GM18507 (cell line): Measurements from ENCODE around the gene FGD2.

Experiments used
- DNase-seq: peaks from one replicate; pipeline ENCODE4 v3.0.0; 2011; ENCODE audit warnings: low read depth; ENCODE audit not compliant: insufficient read length; ENCODE audit errors: extremely low spot score
- FAIRE-seq: peaks from 2 replicates; lab custom pipeline; 2011; peaks lifted over from hg19 to GRCh38; lab: Jason Lieb, UNC

FGD2 gene

DNA sequence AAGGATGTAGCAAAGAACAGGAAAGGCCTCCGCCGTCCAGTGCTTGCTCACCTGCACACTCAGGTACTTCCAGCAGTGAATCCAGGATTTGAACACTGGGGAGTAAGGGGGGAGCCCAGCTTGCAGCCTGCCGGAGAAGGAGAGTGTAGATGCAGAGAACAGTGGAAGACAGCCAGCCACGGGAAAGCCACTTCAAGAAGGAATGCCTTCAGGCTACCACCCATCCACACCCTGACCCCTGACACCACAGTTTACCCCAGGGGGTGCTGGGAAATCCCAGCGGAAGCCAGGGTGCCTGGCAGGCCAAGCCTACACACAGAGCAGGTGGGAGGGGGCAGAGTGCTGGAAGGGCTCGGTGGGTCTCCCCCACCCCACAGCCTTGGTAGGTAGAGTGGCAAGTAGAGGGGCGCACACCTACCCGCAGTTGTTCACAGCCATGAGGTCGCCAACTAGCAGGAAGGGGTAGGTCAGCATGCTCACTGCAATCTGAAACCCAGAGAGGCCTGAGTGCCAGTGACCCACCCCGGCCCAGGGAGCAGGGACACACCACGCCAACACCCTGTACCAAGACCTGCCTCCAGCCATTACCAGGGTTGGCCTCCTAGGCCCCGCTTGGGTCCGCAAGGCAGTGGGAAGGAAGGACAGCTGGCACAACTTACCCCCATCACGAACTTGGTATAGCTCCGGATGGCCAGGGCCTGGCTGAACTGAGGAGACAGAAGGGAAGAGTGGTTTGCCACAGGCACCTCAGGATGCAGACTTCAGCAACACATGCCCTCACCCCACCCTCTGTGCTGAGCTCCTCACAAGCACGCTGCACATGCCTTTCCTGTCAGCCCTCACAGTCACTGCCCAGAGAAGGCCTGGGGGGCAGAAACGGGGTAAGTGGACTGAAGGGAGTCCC is 35.2 kb upstream of the FGD2 start:
- FAIRE-seq (no peak), DNase-seq (no peak)

DNA sequence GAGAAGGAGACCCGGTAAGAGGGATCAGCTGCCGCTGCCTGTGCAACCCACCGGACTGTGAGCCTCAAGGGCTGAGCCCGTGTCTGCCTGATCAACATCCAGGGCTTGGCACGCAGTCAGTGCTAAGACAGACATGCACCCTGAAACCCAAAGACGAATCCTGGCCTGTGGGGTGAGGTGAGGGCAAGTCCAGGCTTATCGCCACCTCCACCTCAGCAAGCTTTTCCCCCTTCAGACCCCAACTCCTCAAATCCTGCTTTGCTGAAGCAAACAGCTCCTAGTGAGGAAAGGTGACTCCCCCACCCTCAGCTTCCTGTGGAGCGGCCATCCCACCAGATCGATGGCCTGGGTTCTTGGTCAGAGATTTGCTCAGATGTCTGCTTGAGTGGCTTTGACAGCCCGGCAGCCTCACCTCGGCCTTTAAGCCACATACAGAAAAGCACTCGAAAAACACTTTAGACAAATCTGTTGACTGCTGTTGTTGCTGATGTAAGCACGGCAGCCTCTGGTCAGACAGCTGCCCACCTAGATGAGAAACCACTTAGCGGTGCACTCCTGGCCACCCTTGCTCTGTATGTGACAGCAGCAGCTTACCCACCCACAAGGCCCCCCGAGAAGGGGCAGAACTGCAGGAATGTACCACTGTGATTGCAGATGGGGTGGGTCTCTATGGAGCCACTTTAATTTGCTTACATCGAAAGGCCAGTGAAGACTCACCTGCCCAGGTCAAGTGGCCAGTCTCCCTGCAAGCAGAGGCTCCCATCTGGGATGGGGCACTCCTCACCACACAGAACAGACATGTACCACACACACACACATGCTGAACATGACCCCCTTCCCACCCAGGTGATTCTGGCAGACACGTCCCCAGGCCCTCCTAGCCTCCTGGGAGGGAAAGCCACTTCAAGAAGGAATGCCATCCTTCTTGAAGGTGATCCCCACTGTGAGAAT is 34.3 kb upstream of the FGD2 start:
- DNase-seq: no peak
- no peak for FAIRE-seq

DNA sequence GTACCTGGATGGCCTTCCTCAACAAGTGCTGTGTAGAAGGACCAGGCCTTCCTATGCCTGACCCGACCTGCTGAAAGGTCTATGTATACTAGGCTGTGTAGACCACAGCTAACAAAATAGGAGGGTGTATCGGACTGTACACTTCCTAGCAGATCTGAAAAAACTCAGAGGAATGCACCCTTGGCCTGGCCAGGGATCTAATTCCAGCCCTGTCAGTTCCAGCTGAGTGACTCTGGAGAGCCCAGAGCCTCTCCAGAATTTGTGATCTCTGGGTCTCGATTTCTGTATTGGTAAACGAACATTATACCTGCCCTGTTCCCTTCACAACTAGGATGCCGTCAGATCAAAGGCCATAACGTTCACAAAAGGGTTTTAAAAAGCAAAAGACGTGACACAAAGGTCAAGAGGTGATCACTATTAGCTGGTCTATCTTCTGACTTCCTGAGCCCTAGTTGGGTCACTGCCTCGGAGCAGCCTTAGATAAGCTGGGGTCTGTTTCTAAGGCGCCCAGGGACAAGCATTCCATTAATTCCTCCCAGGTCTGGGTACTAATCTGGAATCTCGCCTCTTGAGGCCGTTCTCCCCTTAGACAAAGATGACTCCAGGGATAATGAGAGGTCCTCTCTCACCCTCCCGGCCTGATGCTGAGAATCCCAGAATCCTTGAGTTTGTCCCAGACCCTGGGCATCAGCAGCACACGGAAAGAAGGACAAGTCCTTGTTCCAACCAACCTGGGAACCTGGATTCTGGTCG is 33.4 kb upstream of the FGD2 start:
- DNase-seq: no peak
- FAIRE-seq: no peak

DNA sequence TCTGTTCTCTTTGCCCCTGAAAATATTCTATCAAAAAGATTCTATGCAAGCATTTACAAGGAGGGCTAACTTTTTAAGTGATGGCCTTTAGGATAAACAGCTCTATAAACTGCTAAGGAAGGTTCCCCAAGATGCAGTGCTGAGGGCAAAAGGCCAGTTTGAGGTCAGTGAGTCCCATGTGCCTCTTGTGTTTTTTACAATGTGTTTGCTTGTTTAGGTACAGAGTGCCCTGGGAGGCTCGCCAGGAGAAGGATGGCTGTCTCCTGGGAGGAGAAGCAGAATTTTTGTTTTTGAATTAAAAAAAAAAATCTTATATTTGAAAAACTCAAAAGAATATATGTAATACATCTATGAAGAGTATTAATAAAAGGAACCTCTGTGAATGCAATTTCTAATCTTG is 32.3 kb upstream of the FGD2 start:
- DNase-seq (no peak), FAIRE-seq (no peak)

DNA sequence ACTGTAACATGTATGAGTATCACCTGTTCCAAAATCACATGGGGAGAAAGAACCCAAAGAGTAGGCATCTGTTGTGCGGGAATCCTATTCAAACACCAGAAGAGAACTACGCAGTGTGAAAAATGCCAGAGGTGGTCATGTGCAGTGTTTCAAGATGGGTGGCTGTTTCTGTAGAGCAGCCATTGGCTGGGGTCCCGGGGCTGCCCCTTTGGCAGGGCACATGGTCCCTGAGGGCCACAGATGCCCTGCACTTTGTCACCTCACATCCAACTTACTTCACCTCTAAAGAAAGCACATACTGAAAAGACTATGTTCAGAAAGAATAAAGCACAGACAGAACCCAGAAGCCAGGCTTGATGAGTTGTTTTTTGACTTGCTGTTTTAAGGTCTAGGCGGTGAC is 31.8 kb upstream of the FGD2 start:
- DNase-seq (no peak), FAIRE-seq (no peak)

DNA sequence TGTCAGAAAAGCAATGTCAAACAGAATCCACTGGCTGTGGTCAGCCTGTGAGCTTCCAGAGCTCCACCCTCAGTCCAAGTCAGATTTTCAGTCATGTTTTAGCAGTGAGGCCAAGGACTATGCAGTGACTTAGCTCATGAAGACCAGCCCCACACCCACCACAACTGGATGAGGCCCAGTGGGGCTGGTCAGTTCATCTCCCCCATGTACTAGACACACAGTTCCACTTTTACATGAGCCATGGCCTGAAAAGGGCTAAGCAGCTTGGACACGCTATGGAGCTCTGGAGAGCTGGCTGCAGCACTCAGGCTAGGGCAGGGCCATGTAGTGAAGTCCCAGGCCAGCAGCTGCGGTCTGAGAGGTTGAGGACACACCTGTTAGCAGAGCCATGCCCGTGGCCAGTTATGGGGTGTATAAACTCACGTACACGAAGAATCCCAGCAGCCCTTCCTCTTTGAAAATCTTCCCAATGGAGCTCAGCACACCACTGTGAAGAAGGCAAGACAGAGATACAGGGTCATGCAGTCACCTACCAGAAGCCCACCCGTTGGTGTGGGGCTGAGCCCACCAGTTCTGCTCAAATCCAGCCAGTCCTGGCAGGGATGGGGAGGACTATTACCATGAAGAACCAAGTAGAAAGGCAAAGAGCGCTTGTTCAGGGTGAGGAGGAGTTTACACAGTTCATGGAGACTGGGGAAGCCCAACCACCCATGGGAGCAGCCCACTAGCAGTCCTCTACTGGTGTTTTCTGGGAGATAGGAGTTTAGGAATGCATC is 30.0 kb upstream of the FGD2 start:
- FAIRE-seq: no peak
- no peak for DNase-seq

DNA sequence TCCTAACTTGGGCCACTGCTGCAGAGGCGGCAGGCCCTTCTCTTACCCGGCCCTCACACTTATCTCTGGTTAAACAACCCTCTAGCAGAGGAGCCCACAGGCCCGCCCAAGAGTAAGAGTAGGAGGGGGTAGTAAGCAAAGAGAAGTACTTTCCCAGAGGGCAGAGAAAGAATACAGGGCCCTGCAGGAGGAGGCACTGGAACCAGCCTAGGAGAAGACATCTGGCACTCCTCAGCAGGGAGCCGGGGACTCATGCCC is 29.5 kb upstream of the FGD2 start:
- FAIRE-seq: no peak
- DNase-seq: no peak

DNA sequence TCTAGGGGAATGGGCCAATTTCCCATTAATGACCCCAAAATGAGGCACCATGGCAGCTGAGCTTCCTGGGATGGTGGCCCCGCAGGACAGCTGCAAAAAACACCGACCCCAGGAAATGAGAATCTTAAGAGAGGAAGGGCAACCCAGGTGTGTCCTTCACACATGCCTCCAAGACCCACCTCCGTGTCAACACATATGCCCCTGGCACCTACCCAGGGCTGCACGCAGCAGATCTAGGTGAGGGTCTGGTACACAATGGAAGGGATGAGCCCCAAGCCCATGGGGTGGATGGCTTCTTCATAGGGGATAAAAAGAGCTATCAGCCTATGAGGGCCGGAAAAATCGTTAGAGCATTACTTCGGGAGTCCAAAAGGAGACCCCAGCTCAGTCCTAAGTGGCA is 28.9 kb upstream of the FGD2 start:
- no peak for FAIRE-seq
- no peak for DNase-seq

DNA sequence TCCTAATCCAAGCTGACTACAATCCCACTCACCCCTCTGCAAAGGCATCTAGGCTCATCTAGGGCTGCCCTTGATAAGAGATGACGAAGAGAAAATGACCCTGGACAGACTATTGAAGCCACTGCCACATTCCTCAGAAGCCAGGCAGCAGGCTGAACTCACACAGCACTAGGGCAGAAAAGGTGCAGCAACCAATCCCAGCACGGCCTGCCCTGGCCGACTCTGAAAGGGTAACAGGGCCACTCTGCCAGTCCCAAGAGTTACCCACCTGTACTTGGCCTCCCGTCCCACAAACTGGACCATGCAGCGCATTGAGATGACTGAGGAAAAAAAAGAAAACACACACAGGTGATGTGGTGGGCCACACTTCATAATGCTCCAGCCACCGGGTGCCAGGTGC is 28.5 kb upstream of the FGD2 start:
- no peak for FAIRE-seq
- no peak for DNase-seq

DNA sequence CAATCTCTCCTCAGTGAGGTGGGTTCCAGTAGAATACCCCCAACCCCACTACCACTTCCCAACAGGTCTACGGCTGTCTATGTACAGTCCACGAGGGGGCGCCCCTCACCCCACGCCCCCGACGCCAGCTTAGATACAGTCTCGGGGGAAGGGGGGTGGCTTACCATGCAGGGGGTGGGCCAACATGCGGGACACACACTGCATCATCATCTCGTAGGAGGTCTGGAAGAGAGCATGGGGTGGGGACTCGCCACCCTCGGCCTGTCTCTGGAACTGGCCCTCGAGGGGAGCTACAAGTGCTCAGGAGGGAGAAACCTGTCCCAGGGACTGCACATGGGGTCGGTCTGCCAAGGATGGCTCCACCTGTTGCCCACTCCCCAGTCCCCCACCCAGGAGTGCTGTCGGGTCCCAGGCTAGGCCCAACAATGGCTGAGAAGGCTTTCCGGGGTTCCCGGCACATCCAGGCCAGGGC is 27.9 kb upstream of the FGD2 start:
- DNase-seq (no peak), FAIRE-seq (no peak)

DNA sequence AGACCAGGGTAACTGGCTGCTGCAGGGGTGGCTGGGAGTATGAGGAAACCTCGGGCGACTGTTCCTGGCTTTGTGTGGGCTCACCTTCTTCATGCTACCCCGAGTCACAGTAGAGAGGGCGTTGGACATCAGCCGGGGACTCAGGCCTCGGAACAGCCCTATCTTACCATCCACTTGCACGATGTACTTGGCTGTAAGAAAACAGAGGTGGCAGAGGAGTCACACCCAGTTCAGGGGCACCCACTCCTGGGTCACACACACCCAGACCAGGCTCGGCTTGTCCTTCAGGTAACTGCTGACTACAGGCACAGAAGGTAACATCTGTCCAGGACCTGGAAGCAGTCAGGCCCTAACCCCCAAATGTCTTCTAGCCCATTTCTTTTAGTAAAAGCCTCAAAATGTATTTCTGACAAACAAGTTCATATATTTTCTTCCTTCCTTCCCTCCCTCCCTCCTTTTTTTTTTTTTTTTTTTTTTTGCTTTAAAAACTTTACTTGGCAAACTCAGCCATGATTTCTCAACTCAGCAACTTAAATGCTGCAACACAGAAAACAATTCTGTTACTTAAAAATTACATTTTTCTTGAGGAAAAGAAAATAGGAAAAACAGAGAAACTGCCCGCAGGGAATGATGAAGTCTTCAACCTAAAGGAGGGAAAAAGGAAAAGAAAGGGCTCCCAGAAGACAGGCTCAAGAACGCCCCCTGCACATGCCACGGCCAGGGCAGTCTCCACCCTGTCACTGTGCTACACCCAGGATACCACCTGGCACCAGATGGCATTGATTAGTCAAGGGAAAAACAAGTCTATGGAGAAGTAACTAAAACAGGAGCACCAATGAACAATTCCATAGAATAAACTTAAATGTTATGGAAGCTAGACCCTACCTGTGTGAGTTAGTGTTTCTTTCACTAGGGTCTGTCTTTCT is 26.8 kb upstream of the FGD2 start:
- DNase-seq: no peak
- FAIRE-seq: no peak

DNA sequence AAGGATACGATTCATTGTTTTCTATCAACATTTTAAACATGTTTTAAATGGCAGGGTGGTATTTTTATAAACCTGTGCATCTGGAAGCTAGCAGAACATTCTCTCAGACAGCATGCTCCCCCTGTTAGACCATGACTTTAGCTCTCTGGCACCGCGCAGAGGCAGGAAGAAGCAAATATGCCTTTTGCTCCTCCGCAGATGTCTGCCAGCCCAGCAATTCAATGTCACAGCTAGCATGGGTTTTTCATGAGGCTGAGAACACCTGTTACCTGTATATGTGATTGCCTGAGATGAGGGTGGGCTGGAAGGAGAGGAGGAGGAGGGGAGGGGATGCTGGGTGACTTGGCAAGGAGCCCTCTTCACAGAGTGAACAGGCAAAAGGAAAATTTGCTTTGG is 26.1 kb upstream of the FGD2 start:
- FAIRE-seq (no peak), DNase-seq (no peak)

DNA sequence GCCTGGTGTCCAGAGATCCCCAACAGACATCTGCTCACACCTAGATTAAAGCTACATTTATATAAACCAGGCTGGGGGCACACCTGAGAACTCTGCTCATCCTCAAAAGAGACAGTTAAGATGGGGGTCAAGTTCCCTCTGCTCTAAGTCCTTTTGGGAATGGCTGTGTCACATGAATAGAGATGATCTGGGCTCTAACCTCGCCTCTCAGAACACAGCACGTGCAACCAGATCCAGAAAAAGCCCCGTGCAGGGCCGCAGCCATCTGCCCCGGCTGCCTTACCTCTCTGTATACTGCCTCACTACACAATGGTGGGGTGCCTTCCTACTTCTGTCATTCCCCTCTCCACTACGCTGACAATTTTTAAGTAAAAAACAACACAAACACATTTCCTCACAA is 25.3 kb upstream of the FGD2 start:
- DNase-seq (no peak), FAIRE-seq (no peak)

DNA sequence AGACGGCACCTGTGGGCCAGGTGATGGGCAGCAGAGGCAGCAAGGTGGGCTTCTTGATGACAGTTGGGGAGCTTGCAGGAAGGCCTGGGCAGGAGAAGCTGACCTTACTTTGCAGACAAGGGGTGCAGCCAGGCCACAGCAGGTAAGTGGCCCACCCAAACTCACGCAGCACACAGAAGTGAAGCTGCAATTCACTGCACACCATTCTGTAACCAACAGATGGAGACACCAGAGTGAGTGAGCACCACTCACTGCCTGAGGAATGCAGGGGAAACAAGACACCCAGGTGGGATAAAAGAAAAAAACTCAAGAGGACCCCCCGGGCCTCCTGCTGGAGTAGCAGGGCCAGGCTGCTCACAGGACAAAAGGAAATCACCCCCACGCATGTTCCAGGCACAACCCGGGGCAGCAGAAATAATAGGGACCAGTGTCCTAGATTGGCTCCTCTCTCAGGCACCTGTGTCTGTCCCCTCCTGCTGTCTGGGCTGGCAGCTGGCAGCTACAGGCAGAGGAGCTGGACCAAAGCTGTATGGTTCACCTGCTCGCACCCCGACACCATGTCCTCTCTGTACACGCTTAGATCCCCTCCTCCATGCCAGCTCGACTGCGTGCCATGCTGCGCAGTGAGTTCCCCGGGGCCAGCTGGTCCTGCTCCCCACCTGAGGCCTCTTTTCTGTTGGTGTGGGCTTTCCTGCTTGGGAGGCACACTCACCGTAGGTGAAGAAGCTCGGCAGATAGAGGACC is 24.4 kb upstream of the FGD2 start:
- DNase-seq: no peak
- no peak for FAIRE-seq

DNA sequence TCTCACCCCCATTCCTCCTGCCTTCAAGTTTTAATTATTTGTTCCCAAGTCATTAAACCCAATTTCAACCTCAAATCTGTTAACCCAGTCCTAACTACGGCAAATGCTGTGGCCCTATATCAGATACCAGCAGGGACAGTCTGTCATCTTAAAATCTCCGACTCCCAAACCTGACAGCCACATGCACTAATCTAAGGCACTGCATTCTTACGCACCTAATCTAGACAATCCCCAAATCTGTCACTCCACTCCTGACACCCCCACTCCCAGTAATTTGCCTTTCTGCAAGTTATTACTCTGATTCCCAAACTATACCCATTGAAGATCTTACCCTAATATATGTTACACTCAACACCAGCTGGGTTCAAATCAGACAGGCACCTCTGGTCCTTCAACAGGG is 21.9 kb upstream of the FGD2 start:
- FAIRE-seq (no peak), DNase-seq (no peak)

DNA sequence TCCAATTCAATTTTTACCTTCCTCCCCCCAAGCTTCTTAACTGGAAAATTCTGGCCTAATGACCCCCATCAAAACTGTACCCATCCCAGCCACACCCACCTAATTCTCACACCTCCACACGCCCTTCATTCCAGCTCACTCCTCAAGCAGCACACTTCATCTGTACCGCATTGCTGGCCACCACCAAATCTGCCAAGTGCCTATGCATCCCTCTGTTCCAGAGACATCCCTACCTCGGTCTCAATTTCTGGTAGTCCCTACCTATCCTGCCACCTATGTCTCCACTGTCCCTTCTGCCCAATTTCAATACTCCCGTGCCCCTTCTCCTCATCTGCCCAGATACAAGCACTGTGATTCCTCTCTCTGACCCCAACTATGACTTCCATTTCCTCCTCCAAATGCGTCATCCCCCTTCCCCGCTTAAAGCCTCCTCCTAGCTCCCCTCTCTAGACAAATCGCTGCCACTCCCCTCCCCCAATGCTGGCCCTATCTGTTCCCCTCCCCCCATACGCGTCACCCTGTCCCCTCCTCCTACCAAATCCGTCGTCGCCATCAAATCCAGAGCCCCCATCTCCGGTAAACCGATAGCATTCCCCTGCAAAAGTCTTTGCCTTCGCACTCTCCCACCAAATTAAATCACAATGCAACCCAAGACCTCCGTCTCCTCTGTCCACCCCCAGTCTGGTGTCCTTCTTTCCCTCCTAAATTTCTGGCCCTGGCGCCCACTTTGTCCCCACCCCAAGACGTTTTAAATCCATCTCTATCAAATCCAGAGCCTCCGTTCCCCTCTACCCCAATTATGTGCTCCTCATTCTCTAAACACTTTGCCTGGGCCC is 20.7 kb upstream of the FGD2 start:
- no peak for FAIRE-seq

DNA sequence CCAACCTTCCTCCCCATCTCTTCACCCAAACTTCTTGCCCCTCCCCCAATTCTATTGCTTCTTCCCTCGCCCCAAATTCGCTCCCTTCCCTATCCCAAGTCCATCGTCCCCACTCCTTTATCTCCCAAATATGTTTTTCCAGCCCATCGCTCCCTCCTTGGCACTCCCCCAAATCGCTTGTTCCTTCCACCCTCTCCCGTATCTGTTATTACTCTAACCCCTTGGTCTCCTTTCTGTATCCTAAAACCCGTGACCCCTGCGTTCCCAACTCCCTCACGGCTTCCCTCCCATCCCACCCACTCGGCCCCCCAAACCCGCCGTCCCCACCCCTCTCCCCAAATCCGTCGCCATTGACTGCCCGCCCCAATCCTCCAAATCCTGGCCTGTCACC is 20.0 kb upstream of the FGD2 start:
- DNase-seq (no peak), FAIRE-seq (no peak)

More for the DNA sequence above, 20.7 kb upstream of the FGD2 start:
- no peak for DNase-seq
